ENCODE results near the gene AMZ2. TPM values are rescaled to one million over a fixed set of nuclear protein-coding genes. Genes with fewer than 3 reads are reported as not detected.
"Not testable (repeated sequence)": the region's sequence is repeated elsewhere in the genome, so short reads cannot be mapped to it uniquely, and the experiment has no call there.

Gene AMZ2
- total and polyA plus RNA-seq, 8 donors, result 1.2 to 73.2 (median 41.5) TPM

GRCh38 chr17:68277807-68278206, 30.0 kb downstream of the AMZ2 start:
- 95 to 99% (median 98%) methylated on average over 5 of the region's 5 CpGs for WGBS, 5 donors
- Histone ChIP-seq H3K9me3 (peaks cover 0 to 12% (median 11%) of the 10 kb centered on the region in 4 donors), H3K27me3 (no peaks in the 10 kb centered on the region), H3K27ac (no peak overlapping the region), H3K4me3 (no peak overlapping the region), H3K4me1 (no peaks in the 10 kb centered on the region), H3K36me3 (peaks cover 0 to 21% (median 6%) of the 10 kb centered on the region in 4 donors)
- DNase-seq, result no peak
- intact Hi-C loops (cut with DNase I; ENCODE audit: low total_unique reads), result no loop called here
- TF ChIP-seq POLR2AphosphoS5 (IDR thresholded peaks at IDR 0.05) (no peak), EP300 (IDR thresholded peaks at IDR 0.05) (no peak), POLR2A (IDR thresholded peaks at IDR 0.05) (no peak), CTCF (IDR thresholded peaks at IDR 0.05) (no peak)

GRCh38 chr17:68281965-68282364, 34.1 kb downstream of the AMZ2 start:
- intact Hi-C loops (cut with DNase I; ENCODE audit: low total_unique reads); H3K4me1 ChIP-seq; H3K4me3 ChIP-seq; H3K27ac ChIP-seq; DNase-seq; H3K27me3 ChIP-seq: not testable (repeated sequence)
- Histone ChIP-seq H3K36me3 (peaks cover 0 to 11% (median 4%) of the 10 kb centered on the region in 4 donors), H3K9me3 (peaks cover 0 to 12% (median 11%) of the 10 kb centered on the region in 4 donors)
- WGBS, 5 donors, result 73 to 93% (median 84%) methylated on average over 3 to 6 of the region's 6 CpGs

- Histone ChIP-seq H3K36me3 (no peaks in the 10 kb centered on the region), H3K27ac (peak overlapping the region in 2 of 5 donors; percentile 87), H3K27me3 (peaks cover under 1 to 39% (median 19%) of the 10 kb centered on the region in 3 donors), H3K9me3 (no peaks in the 10 kb centered on the region), H3K4me1 (peaks cover 24 to 40% (median 30%) of the 10 kb centered on the region in 4 donors), H3K4me3 (no peak overlapping the region)
- no peak for DNase-seq
- intact Hi-C loops (cut with DNase I; ENCODE audit: low total_unique reads), result no loop called here
- no peak for TF ChIP-seq POLR2A (IDR thresholded peaks at IDR 0.05)
- no peak for TF ChIP-seq CTCF (IDR thresholded peaks at IDR 0.05)
- TF ChIP-seq EP300 (IDR thresholded peaks at IDR 0.05), result no peak
- WGBS, 5 donors, result 85 to 87% (median 85%) methylated on average over 5 of the region's 5 CpGs
Measured at GRCh38 chr17:68288375-68288774, 40.5 kb downstream of the AMZ2 start.

- WGBS, 5 donors, result 66 to 82% (median 77%) methylated on average over 7 of the region's 7 CpGs
- TF ChIP-seq POLR2A (IDR thresholded peaks at IDR 0.05) (no peak), POLR2AphosphoS5 (IDR thresholded peaks at IDR 0.05) (no peak), EP300 (IDR thresholded peaks at IDR 0.05) (no peak), CTCF (IDR thresholded peaks at IDR 0.05) (no peak)
- no peak overlapping the region for H3K4me3 ChIP-seq
Measured at GRCh38 chr17:68288804-68289203, 41.0 kb downstream of the AMZ2 start.

GRCh38 chr17:68289473-68289872, 41.6 kb downstream of the AMZ2 start:
- intact Hi-C loops (cut with DNase I; ENCODE audit: low total_unique reads), result no loop called here

More at GRCh38 chr17:68288804-68289203, 41.0 kb downstream of the AMZ2 start:
- Histone ChIP-seq H3K9me3 (no peaks in the 10 kb centered on the region), H3K27ac (peak overlapping the region in 2 of 5 donors; percentile 87), H3K27me3 (peaks cover 5 to 43% (median 19%) of the 10 kb centered on the region in 3 donors), H3K36me3 (no peaks in the 10 kb centered on the region), H3K4me1 (peaks cover 24 to 40% (median 30%) of the 10 kb centered on the region in 4 donors)
- intact Hi-C loops (cut with DNase I; ENCODE audit: low total_unique reads), result no loop called here
- no peak for DNase-seq

More at GRCh38 chr17:68289473-68289872, 41.6 kb downstream of the AMZ2 start:
- no peaks in the 10 kb centered on the region for H3K9me3 ChIP-seq
- peak overlapping the region in 2 of 4 donors; percentile 61 to 83 for H3K4me3 ChIP-seq
- H3K4me1 ChIP-seq, result peaks cover 24 to 40% (median 30%) of the 10 kb centered on the region in 4 donors
- peak overlapping the region in 2 of 5 donors; percentile 87 for H3K27ac ChIP-seq
- DNase-seq, result no peak
- H3K27me3 ChIP-seq, result peaks cover 5 to 50% (median 19%) of the 10 kb centered on the region in 3 donors
- 70 to 80% (median 77%) methylated on average over 7 of the region's 7 CpGs for WGBS, 5 donors
- TF ChIP-seq EP300 (IDR thresholded peaks at IDR 0.05) (no peak), CTCF (IDR thresholded peaks at IDR 0.05) (no peak), POLR2AphosphoS5 (IDR thresholded peaks at IDR 0.05) (no peak), POLR2A (IDR thresholded peaks at IDR 0.05) (no peak)
- no peaks in the 10 kb centered on the region for H3K36me3 ChIP-seq
